ENCODE data around the gene GDPD5.
A peak's percentile ranks its signal among the peaks of the same experiment; 100 is the strongest.

Gene GDPD5

GRCh38 chr11:75426720-75427086 lies 99.0 kb downstream of the GDPD5 start:
- POLR2A ChIA-PET: no interaction called here
- no peak for DNase-seq (ENCODE audit: extremely low spot score)
- CTCF ChIA-PET: interaction anchor here (0.7 to 4.8 kb wide), 5 partner anchors 10 to 38 kb away, joined by 3 to 22 read pairs (median 7); no protein-coding TSS in a partner anchor
- no peak for TF ChIP-seq CTCF (IDR thresholded peaks at IDR 0.05; ENCODE audit: control extremely low read depth, extremely low read depth, low read depth, missing control alignments)

- TF ChIP-seq CTCF (IDR thresholded peaks at IDR 0.05; ENCODE audit: control extremely low read depth, extremely low read depth, low read depth, missing control alignments): peak; percentile 15
- ChIA-PET POLR2A (no interaction called here), CTCF (interaction anchor here (0.9 to 4.8 kb wide), 8 partner anchors 9 to 51 kb away, joined by 3 to 22 read pairs (median 6); no protein-coding TSS in a partner anchor)
- no peak for DNase-seq (ENCODE audit: extremely low spot score)
Measured at GRCh38 chr11:75425422-75425821, 100.3 kb downstream of the GDPD5 start.

- no peak for DNase-seq (ENCODE audit: extremely low spot score)
- POLR2A ChIA-PET: no interaction called here
- CTCF ChIA-PET: interaction anchor here (1.4 to 4.8 kb wide), 3 partner anchors 11 to 39 kb away, joined by 5 to 22 read pairs (median 9); no protein-coding TSS in a partner anchor
- no peak for TF ChIP-seq CTCF (IDR thresholded peaks at IDR 0.05; ENCODE audit: control extremely low read depth, extremely low read depth, low read depth, missing control alignments)
Measured at GRCh38 chr11:75424396-75424795, 101.3 kb downstream of the GDPD5 start.

GRCh38 chr11:75423721-75424120 lies 102.0 kb downstream of the GDPD5 start:
- TF ChIP-seq CTCF (IDR thresholded peaks at IDR 0.05; ENCODE audit: control extremely low read depth, extremely low read depth, low read depth, missing control alignments): no peak
- no peak for DNase-seq (ENCODE audit: extremely low spot score)
- POLR2A ChIA-PET: interaction anchor here (1.0 kb wide), 1 partner anchor 23 kb away, joined by 3 read pairs; no protein-coding TSS in a partner anchor
- CTCF ChIA-PET: interaction anchor here (1.0 to 2.9 kb wide), 5 partner anchors 16 to 108 kb away, joined by 3 to 9 read pairs (median 4); no protein-coding TSS in a partner anchor

GRCh38 chr11:75422248-75423231 lies 103.2 kb downstream of the GDPD5 start:
- DNase-seq (ENCODE audit: extremely low spot score): no peak
- CTCF ChIA-PET: interaction anchor here (0.5 to 2.9 kb wide), 8 partner anchors 9 to 152 kb away, joined by 3 to 9 read pairs (median 3); no protein-coding TSS in a partner anchor
- POLR2A ChIA-PET: interaction anchor here (1.0 kb wide), 1 partner anchor 21 kb away, joined by 3 read pairs; no protein-coding TSS in a partner anchor
- no peak for TF ChIP-seq CTCF (IDR thresholded peaks at IDR 0.05; ENCODE audit: control extremely low read depth, extremely low read depth, low read depth, missing control alignments)

- CTCF ChIA-PET: interaction anchor here (1.1 to 6.5 kb wide), 2 partner anchors 8 to 15 kb away, joined by 3 to 28 read pairs; no protein-coding TSS in a partner anchor
- DNase-seq (ENCODE audit: extremely low spot score): no peak
- TF ChIP-seq CTCF (IDR thresholded peaks at IDR 0.05; ENCODE audit: control extremely low read depth, extremely low read depth, low read depth, missing control alignments): no peak
- POLR2A ChIA-PET: no interaction called here
Measured at GRCh38 chr11:75421902-75422247, 103.9 kb downstream of the GDPD5 start.
